ENCODE measurements around the gene CEMIP. TPM values are rescaled to one million over a fixed set of nuclear protein-coding genes. Genes with fewer than 3 reads are reported as not detected.

Gene CEMIP
- total and polyA plus RNA-seq, 2 of the 8 experiments (the other 6 are each of a cell fraction or from before 2014, with no cell fraction given): 0.11 to 0.60 TPM

DNA sequence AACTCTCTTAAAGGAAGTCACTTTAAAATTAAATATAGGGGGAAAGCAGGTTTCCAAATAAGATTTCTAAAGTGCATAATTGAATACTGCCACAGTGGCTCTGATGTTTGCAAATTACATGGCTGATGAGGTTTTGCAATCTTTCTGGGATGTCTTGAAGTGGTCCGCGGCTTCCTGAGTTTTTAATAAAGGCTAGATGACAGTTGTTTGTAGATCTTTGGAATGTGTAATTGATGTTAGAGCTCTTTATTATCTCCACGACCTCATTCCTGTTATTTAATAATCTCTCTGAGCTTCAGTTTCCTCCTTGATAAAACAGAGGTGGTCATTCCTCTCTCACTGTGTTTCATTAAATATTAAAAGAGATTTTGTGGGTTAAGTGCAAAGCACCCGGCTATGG is 27.0 kb upstream of the CEMIP start (continued):
- TF ChIP-seq, protein P1, sequence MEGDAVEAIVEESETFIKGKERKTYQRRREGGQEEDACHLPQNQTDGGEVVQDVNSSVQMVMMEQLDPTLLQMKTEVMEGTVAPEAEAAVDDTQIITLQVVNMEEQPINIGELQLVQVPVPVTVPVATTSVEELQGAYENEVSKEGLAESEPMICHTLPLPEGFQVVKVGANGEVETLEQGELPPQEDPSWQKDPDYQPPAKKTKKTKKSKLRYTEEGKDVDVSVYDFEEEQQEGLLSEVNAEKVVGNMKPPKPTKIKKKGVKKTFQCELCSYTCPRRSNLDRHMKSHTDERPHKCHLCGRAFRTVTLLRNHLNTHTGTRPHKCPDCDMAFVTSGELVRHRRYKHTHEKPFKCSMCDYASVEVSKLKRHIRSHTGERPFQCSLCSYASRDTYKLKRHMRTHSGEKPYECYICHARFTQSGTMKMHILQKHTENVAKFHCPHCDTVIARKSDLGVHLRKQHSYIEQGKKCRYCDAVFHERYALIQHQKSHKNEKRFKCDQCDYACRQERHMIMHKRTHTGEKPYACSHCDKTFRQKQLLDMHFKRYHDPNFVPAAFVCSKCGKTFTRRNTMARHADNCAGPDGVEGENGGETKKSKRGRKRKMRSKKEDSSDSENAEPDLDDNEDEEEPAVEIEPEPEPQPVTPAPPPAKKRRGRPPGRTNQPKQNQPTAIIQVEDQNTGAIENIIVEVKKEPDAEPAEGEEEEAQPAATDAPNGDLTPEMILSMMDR (IDR thresholded peaks at IDR 0.05; ENCODE audit: control extremely low read depth in 1 of 3, insufficient read depth in 1 of 3, low read depth in 1 of 3, low read length in 3 of 3): no peak
- TF ChIP-seq TCF12 (IDR thresholded peaks at IDR 0.05; ENCODE audit: low read depth, low read length) (no peak), KDM4A (IDR thresholded peaks at IDR 0.05; ENCODE audit: low read depth, low read length, severe bottlenecking) (no peak), GABPA (IDR thresholded peaks at IDR 0.05; ENCODE audit: borderline replicate concordance, insufficient read depth, low read length) (no peak), PHF8 (conservative IDR thresholded peaks at IDR 0.05; ENCODE audit: low read depth, low read length) (no peak), EP300 (IDR thresholded peaks at IDR 0.05; ENCODE audit: borderline replicate concordance in 1 of 2, low read depth in 2 of 2, low read length in 2 of 2) (no peak)
